ENCODE data around the gene LMX1B.
"Not testable (repeated sequence)": the region's sequence is repeated elsewhere in the genome, so short reads cannot be mapped to it uniquely, and the experiment has no call there.

Gene LMX1B

GRCh38 chr9:126613651-126614050 lies at the start of gene LMX1B:
TSS of gene LMX1B (plus strand) at chr9:126613928. CDS start at chr9:126614450, 522 bp downstream.
- no peak for DNase-seq (ENCODE audit: low spot score)
- TF ChIP-seq, protein P1, sequence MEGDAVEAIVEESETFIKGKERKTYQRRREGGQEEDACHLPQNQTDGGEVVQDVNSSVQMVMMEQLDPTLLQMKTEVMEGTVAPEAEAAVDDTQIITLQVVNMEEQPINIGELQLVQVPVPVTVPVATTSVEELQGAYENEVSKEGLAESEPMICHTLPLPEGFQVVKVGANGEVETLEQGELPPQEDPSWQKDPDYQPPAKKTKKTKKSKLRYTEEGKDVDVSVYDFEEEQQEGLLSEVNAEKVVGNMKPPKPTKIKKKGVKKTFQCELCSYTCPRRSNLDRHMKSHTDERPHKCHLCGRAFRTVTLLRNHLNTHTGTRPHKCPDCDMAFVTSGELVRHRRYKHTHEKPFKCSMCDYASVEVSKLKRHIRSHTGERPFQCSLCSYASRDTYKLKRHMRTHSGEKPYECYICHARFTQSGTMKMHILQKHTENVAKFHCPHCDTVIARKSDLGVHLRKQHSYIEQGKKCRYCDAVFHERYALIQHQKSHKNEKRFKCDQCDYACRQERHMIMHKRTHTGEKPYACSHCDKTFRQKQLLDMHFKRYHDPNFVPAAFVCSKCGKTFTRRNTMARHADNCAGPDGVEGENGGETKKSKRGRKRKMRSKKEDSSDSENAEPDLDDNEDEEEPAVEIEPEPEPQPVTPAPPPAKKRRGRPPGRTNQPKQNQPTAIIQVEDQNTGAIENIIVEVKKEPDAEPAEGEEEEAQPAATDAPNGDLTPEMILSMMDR (IDR thresholded peaks at IDR 0.05), result no peak
- Histone ChIP-seq H3K4me3 (peak within 1 kb of the TSS; percentile 67), H3K27ac (no peak within 1 kb of the TSS)

- no peak overlapping the region for H3K27ac ChIP-seq
- DNase-seq (ENCODE audit: low spot score), result no peak
- H3K4me3 ChIP-seq, result no peak overlapping the region
- TF ChIP-seq, protein P1 (IDR thresholded peaks at IDR 0.05), result no peak
Measured at GRCh38 chr9:126564128-126564527, 49.6 kb upstream of the LMX1B start.

GRCh38 chr9:126564716-126565115 lies 49.0 kb upstream of the LMX1B start:
- Histone ChIP-seq H3K4me3 (no peak overlapping the region), H3K27ac (no peak overlapping the region)
- TF ChIP-seq, protein P1 (IDR thresholded peaks at IDR 0.05), result no peak
- no peak for DNase-seq (ENCODE audit: low spot score)

DNA sequence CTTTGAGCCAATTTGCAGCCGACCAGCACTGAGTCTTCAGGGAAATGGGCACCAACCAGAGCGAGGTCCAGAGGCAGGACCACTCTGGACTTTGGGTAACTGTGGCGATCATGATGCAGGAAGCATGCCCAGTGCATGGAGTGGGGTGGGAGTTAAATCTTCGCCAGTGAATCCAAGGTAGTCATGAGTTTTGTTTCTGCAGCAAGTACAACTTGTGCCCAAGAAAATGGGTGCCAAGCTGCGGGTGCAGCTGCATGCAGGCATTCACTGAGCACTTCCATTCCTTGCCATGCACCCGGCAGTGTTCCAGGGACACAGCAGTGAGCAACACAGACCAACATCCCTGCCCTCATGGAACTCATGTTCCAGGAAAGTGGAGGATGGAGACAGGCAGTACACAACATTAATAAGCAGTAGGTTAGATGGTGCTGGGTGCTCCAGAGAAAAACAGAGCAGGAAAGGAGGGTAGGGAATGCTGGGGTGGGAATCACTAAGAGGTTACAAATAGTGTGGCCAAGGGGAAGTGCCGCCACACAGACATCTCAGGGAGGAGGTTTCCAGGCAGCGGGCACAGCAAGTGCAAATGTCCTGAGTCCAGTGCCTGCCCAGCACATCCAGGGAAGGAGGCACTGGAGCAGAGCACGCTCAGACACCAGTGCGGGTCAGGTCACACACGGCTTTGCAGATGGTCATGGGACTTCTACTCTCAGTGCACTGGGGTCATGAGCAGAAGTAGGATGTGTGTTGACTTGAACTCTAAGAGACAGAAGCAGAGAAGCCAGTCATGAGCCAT lies 48.2 kb upstream of the LMX1B start:
- no peak overlapping the region for H3K4me3 ChIP-seq
- no peak overlapping the region for H3K27ac ChIP-seq
- TF ChIP-seq, protein P1 (IDR thresholded peaks at IDR 0.05), result no peak
- no peak for DNase-seq (ENCODE audit: low spot score)

DNA sequence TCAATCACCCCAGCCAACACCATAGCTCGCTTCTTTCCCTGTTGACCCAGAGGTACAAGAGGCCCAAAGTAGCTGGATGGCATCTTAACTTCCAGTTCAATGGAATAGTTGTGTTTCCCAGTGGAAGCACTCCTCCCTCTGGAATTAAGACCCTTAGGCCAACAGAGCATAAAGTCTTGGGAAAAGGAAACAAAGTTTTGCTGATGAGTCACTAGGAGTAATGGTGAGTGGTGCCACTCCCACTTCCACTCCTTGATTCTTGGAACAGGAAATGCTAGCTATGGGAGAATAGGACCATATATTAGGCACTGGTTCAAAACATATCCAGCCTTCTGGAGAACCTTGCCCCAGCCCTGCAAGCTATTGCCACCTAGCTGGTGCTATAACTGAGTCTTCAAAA lies 44.7 kb upstream of the LMX1B start:
- no peak overlapping the region for H3K4me3 ChIP-seq
- TF ChIP-seq, protein P1 (IDR thresholded peaks at IDR 0.05), result no peak
- DNase-seq (ENCODE audit: low spot score), result no peak

GRCh38 chr9:126578029-126578428 lies 35.7 kb upstream of the LMX1B start:
- Histone ChIP-seq H3K27ac (no peak overlapping the region), H3K4me3 (no peak overlapping the region)
- DNase-seq (ENCODE audit: low spot score), result no peak
- TF ChIP-seq, protein P1 (IDR thresholded peaks at IDR 0.05), result no peak

More for the DNA sequence above, 44.7 kb upstream of the LMX1B start:
- H3K27ac ChIP-seq, result no peak overlapping the region

- DNase-seq (ENCODE audit: low spot score); H3K4me3 ChIP-seq; H3K27ac ChIP-seq: not testable (repeated sequence)
Measured at GRCh38 chr9:126580319-126580718, 33.4 kb upstream of the LMX1B start.
